Stimulated activated CD8-positive, alpha-beta memory T cell treated with anti-CD3 and anti-CD28 coated beads, Interleukin-12 subunit alpha, Interleukin-12 subunit beta, amount 100 ng/mL, for 24 hours (primary cell): ENCODE data around the gene ITPRID1.

Experiments used
- DNase-seq: peaks from one replicate; pipeline ENCODE4 v3.0.0-alpha.2; 2020; ENCODE audit errors: extremely low read depth

The ITPRID1 gene

GRCh38 chr7:31633894-31634494 lies 120.1 kb downstream of the ITPRID1 start:
- no peak for DNase-seq

DNA sequence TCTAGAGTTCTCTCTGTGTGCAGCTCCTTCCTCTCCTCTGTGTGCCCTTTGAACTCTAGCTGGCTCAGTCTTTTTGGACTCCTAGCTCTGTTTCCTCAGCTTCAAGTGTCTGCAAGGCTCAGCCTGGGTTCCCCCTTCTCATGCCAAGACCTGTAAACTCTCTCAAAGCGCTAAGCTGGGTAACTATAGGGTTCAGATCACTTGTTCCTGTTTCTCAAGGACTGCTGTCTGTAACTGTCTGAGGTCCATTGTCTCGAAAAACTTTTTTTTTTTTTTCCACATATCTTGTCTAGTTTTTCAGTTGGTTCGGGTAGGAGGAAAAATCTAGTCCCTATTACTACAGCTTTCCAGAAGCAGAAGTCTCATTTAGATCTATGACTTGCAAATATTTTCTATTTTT lies 126.5 kb downstream of the ITPRID1 start:
- no peak for DNase-seq

DNA sequence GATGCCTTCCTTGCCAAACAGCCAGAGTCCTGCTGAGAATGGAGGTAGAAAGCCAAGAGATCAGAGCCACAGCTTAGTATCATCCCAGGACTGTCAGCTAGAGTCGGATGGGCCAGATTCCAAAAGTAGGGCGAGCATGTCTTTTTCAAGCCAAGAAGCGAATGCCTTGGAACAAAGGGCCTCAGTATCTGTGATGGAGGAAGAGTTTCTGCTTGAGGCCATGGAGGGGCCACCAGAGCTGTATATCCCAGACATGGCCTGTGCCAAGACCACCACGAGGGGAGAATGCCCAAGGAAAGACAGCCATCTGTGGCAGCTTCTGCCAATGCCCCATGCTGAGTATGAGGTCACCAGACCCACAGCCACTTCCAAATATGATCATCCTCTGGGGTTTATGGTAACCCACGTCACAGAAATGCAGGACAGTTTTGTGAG lies 128.8 kb downstream of the ITPRID1 start:
- no peak for DNase-seq

- DNase-seq, result no peak
Observed at GRCh38 chr7:31646942-31647341, 133.1 kb downstream of the ITPRID1 start.

DNA sequence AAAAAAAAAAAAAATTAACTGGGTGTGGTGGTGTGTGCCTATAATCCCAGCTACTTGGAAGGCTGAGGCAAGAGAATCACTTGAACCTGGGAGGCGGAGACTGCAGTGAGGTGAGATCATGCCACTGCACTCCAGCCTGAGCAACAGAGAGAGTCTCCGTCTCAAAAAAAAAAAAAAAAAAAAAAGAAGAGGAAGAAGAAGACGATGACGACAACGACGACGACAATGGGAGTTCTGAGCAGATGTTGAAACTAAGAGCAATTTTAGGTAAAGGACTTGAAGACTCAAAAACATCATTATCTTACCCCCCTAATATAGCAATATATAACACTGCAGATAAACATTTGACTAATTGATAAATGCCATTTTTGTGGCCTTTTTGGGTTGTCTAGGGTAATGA lies 133.6 kb downstream of the ITPRID1 start:
- DNase-seq, result no peak

DNA sequence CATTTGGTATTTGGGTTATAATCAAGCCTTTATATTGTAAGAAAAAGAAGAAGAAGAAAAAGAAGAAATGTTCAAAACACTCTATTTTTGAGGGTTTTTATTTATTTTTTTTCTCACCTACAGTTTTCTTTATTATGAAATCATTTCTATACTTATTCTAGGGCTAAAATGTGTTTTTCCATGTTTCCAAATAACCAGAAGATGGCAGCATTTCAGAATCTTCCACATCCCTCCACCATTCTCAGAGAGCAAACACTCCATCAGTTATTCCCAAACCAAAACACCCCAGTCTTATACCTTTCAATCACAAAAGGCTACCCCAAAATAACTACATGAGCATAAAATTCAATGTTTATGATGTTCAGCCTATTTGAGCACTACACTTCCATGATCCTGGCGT lies 134.4 kb downstream of the ITPRID1 start:
- DNase-seq, result no peak

DNA sequence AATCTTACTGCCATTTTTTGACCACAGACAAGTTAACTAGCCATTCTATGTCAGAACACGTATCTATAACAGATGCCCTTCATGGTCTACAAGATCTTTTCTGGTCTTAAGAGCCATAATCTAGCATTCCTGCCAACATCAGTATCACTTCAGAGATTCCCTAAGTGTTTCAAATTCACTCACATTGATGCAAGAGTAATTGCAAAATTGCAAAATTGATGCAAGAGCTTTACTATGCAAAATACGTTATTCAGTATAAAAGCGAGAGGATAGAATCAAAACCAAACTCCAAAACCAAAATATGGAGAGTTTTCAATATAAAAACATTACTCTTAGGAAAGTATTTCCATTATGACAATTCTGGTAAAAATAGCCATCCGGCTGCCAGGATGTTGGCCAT lies 135.0 kb downstream of the ITPRID1 start:
- no peak for DNase-seq

DNA sequence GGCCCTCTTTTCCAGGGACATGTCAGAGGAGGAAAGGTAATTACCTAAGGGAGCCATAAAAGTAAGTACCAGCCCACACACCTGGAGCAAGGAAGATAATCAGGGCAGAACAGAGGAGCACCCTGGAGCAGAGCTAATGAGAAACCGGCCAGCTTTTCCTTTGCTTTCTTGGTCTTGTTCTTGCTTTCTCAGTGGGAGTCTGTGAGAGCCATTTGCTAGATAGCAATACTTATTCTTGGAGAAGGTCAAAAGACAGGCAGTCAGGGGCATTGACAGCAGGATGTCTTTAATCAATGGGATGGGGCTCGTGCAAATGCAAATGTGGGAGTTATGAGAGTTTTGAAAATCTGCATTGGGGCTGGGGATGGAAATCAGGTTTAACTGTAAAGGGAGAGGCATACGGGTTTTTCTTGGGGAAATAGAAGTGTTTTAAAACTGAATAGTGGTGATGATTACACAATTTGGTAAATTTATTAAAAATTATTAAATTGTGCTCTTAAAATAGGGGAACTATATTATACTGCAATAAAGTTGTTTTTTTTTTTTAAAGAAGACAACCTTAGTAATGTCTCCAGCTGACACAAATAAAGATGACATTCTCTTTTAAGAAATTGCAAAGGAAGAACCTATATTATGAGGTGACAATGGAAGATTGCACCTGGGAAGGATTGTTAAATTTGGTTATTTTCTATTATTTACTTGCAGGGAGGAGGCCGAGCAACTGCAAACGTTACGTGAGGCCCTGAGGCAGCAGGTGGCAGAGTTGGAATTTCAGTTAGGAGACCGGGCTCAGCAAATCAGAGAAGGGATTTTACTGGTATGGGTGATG lies 137.6 kb downstream of the ITPRID1 start:
- no peak for DNase-seq

DNA sequence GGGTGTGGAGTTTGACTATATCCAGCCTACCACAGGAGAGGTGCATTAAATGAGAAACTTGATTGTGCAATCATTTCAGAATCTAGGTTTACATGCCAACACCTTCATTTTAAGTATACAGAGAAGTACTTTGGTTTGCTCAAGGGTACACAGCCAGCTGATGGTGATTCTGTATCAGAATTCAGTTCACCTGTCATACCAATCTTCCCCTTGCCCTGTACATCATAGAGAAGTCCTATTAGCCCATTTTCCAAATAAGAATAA lies 138.1 kb downstream of the ITPRID1 start:
- DNase-seq, result no peak

DNA sequence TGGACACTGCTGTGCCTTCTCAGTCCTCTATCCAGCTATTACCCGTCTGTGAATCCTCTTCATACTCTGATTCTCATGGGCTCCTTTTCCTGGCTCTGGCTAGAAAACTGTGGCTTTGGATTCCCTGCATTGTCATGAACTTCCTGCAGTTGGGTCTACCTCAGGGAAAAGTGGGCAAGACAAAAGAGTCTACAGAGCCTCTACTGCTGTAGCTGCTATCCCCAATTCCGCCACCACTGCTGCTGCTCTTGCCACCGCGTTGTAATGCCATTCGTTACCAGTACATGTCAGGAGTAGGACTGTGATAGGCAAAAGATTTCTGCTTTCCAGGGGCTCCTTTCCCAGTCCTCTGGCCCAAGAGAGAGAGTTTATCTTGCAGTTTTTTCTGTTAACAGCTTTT lies 149.2 kb downstream of the ITPRID1 start:
- DNase-seq, result no peak

DNA sequence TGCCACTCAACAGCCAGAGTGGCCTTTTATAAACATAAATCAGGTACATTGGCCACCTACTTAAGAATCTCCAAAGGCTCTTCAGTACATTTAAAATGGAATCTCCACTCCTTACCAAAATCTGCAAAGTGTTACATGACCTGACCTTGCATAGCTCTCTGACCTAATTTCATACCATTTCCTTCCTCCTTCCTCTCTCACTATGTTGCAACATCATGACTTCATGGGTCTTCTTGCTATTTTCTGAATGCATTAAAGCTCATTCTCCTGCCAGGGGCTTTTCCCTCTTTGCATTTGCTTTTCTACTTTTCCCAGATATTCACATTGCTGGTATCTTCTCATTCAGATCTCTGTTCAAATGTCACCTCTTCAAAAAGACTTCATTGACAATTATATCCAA lies 151.0 kb downstream of the ITPRID1 start:
- DNase-seq, result no peak

- DNase-seq, result no peak
Observed at GRCh38 chr7:31665546-31665945, 151.7 kb downstream of the ITPRID1 start.

- no peak for DNase-seq
Observed at GRCh38 chr7:31669461-31669860, 155.6 kb downstream of the ITPRID1 start.

GRCh38 chr7:31679574-31680305 lies 165.8 kb downstream of the ITPRID1 start:
- DNase-seq, result no peak

- no peak for DNase-seq
Observed at GRCh38 chr7:31683445-31684225, 169.7 kb downstream of the ITPRID1 start.

- no peak for DNase-seq
Observed at GRCh38 chr7:31687024-31687748, 173.3 kb downstream of the ITPRID1 start, which contains the start of gene PPP1R17. Gene PPP1R17 (plus strand): TSS chr7:31687215. CDS start chr7:31692442, 5,227 bp downstream.

- no peak for DNase-seq
Observed at GRCh38 chr7:31688372-31688771, 174.5 kb downstream of the ITPRID1 start.

GRCh38 chr7:31688996-31689395 lies 175.1 kb downstream of the ITPRID1 start:
- DNase-seq, result no peak

GRCh38 chr7:31690935-31691334 lies 177.0 kb downstream of the ITPRID1 start:
- DNase-seq, result no peak

GRCh38 chr7:31692451-31692850 lies 178.6 kb downstream of the ITPRID1 start:
- no peak for DNase-seq

DNA sequence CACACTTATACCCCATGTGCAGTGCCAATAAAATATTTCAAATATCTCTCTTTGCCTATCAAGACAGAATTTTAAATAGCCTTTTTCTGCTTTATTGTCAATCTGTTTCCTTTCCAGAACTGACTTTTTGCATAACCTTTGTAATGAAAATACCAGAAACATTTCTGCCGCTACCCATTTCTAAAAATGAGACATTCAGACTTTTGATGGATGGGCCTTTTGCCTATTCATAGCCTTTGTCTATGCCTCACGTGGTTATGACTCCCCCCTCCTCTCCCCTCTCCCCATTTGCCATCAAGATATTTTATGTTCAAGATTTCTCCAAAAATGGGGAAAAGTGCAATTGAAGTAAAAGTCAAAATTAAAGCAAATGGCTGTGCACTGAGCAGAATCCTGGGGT lies 179.0 kb downstream of the ITPRID1 start:
- no peak for DNase-seq
